HAP-1 (cell line): Measurements from ENCODE around the gene DGCR6L.
"Not testable (repeated sequence)": the region's sequence is repeated elsewhere in the genome, so short reads cannot be mapped to it uniquely, and the experiment has no call there.

Experiments used
- DNase-seq, 2 experiments: peaks; one replicate each; pipeline ENCODE4 v3.0.0-alpha.2; 2016 to 2020; ENCODE audit warnings: low spot score in 2 of 2
- H3K27me3 ChIP-seq: fragments of 250-450 bp; sonication (Bioruptor Pico); 2 replicates; pipeline ENCODE4 v1.5.1; 2020; ENCODE audit warnings: low read depth, mild to moderate bottlenecking, moderate library complexity
- H3K36me3 ChIP-seq: fragments of 250-450 bp; sonication (Bioruptor Pico); replicated peaks from 2 replicates; pipeline ENCODE4 v1.5.1; 2020; ENCODE audit warnings: mild to moderate bottlenecking
- H3K4me1 ChIP-seq: fragments of 250-450 bp; sonication (Bioruptor Pico); 2 replicates; pipeline ENCODE4 v1.5.1; 2020; ENCODE audit warnings: mild to moderate bottlenecking
- H3K4me3 ChIP-seq: fragments of 250-450 bp; sonication (Bioruptor Pico); 2 replicates; pipeline ENCODE4 v1.5.1; 2020; ENCODE audit warnings: mild to moderate bottlenecking, moderate library complexity
- H3K9me3 ChIP-seq: fragments of 250-450 bp; sonication (Bioruptor Pico); 2 replicates; pipeline ENCODE4 v1.5.1; 2020; ENCODE audit warnings: mild to moderate bottlenecking, moderate library complexity
- in situ Hi-C: fragments of 300-500 bp; cut with MboI; formaldehyde crosslinking; loops from 3 replicates; pipeline ENCODE4 v1.14.3; 2020; ENCODE audit warnings: low sequenced_read_pairs, inconsistent platforms, mixed read lengths

Gene DGCR6L

DNA sequence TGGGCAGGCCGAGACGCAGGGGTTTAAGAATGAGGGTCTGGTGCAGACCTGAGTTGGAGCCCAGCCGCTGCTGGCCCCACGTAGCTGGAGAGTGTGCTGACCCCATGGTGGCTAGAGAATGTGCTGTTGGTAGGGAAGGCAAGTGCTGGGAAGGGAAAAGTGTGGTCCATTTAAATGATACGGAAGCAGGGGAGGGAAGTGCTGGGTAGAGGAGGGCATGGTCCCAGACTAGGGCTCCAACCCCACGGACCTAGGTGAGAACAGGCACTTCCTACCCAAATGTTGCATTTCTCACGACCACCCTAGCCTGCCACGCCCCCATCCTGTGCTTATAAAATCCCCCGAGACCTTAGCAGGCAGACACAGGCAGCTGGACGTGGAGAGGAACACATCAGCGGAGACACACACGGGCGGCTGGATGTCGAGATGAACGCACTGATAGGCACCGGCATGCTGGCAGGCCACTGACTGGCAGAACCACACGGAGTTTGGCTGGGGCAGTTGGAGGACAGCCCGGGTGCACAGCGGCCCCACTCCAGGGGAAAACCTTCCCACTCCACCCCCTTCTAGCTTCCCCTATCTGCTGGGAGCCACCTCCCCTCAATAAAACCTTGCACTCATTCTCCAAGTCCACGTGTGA, 33.0 kb downstream of the DGCR6L start:
- H3K9me3 ChIP-seq, H3K4me3 ChIP-seq, H3K36me3 ChIP-seq, H3K27me3 ChIP-seq, DNase-seq, H3K4me1 ChIP-seq: not testable (repeated sequence)
- in situ Hi-C loops: loop anchor here (25.0 kb wide), 1 partner anchor 325 kb away; no protein-coding TSS in a partner anchor

DNA sequence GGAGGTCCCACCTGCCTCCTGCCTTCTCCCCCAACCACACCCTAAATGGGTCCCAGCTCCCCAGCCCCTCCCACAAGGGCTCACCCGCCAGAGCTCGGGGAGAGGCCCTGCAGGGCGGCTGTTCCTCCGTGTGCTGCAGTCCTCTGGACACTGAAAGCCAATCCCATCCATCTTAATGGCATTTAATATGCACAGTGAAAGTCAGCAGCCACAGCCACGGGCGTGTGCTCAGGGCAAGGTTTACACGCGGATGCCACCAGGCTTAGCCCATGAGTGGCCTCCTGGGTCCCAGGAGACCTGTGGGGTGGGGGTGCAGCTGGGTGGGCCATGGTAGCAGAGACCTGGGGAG, 33.6 kb downstream of the DGCR6L start:
- H3K36me3 ChIP-seq, H3K9me3 ChIP-seq, H3K4me1 ChIP-seq, H3K4me3 ChIP-seq, H3K27me3 ChIP-seq, DNase-seq: not testable (repeated sequence)
- in situ Hi-C loops: loop anchor here (25.0 kb wide), 1 partner anchor 324 kb away; no protein-coding TSS in a partner anchor

DNA sequence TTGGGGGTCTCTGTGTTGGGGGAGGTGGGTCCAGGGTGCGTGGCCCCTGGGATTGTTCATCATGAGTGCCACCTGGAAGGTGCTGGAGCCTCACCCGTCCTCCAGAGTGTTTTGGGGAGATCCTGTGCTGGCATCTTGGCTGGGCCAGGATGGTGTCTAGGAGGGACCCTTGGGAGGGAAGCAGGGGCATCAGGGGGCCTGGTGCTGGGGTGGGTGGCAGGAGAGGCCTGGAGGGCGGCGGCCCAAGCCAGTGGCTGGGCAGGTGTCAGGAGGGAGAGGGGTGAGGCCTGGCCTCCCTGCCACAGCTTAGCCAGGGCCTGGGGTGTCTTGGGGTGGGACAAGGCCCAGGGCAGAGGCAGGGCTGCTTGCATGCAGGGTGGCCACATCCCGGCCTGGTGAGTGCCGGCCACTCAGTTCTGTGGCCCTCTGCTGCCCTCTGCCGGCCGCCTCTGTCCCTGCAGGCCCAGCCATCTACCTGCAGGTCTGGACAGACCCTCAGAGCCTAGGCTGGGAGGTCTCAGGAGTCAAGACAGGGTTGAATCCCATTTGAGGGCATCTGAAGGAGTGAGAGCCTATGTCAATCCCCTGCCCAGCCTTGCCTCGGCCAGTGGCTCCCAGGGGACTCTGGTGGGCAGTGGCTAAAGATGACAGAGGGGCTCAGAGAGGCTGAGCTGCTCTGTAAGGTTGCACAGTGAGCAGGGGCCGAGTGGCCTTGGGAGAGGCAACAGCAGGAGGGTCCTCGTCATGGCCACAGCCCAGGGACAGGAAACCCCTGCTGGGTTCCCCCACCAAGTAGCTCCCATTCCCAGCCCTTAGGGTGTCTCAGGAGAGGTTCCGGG, 34.2 kb downstream of the DGCR6L start:
- H3K4me3 ChIP-seq, H3K36me3 ChIP-seq, H3K9me3 ChIP-seq, H3K27me3 ChIP-seq, H3K4me1 ChIP-seq: not testable (repeated sequence)
- peak; percentile 14 to 88 for DNase-seq
- in situ Hi-C loops: loop anchor here (25.0 kb wide), 1 partner anchor 323 kb away; no protein-coding TSS in a partner anchor

DNA sequence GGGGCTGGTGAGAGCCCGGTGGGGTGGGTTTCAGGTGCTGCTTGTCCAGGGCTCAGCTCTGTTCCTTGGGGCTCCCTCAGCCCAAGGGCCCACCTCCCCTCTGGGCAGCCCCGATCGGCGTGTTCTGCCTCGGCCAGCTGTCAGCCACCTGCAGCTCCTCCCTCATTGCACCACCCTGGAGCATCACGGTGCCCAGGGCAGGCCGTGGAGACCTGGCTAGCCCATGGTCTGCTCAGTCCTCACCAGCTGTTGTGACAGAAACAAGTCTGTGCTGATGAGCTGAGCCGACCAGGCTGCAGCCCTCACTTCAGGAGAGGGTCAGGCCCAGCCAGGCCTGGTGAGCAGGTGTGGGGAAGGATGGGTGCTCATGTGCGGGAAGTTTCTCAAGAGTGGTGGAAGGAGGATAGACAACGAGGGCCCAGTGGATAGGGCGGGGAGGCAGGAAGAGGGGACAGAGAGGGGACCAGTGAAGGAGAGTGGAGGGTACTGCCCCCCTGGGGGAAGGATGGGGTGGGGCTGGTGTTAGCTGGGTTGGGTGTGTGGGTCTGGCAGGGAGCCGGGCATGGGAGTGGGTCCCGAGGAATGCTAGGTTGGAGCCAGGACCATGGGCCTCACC, 35.3 kb downstream of the DGCR6L start:
- Histone ChIP-seq H3K4me1 (no peaks in the 10 kb centered on the region), H3K36me3 (no peaks in the 10 kb centered on the region), H3K27me3 (peaks cover 3% of the 10 kb centered on the region), H3K9me3 (no peaks in the 10 kb centered on the region), H3K4me3 (no peak overlapping the region)
- no peak for DNase-seq
- in situ Hi-C loops: loop anchor here (25.0 kb wide), 1 partner anchor 322 kb away; no protein-coding TSS in a partner anchor

DNA sequence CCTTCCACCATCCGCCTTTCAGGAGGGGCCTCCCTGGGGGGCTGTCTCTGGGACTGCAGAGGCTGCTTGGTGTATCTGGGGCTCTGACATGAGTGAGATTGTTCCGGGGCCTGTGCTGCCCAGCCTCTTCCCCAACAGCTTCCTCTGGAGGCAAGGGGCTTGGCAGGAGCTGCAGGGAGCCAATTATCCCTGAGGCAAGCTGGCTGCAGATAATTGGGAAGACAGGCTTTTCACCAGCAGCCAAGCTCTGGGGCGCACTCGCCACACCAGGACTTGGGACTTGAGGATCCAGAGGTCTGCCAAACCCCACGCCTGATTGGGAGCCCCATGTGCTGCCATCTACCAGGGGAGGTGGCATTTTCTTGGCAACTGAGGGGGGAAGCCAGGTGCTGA, 36.2 kb downstream of the DGCR6L start:
- Histone ChIP-seq H3K36me3 (no peaks in the 10 kb centered on the region), H3K4me3 (no peak overlapping the region), H3K4me1 (no peaks in the 10 kb centered on the region), H3K27me3 (peaks cover 3% of the 10 kb centered on the region), H3K9me3 (no peaks in the 10 kb centered on the region)
- in situ Hi-C loops: loop anchor here (25.0 kb wide), 1 partner anchor 321 kb away; no protein-coding TSS in a partner anchor
- no peak for DNase-seq

DNA sequence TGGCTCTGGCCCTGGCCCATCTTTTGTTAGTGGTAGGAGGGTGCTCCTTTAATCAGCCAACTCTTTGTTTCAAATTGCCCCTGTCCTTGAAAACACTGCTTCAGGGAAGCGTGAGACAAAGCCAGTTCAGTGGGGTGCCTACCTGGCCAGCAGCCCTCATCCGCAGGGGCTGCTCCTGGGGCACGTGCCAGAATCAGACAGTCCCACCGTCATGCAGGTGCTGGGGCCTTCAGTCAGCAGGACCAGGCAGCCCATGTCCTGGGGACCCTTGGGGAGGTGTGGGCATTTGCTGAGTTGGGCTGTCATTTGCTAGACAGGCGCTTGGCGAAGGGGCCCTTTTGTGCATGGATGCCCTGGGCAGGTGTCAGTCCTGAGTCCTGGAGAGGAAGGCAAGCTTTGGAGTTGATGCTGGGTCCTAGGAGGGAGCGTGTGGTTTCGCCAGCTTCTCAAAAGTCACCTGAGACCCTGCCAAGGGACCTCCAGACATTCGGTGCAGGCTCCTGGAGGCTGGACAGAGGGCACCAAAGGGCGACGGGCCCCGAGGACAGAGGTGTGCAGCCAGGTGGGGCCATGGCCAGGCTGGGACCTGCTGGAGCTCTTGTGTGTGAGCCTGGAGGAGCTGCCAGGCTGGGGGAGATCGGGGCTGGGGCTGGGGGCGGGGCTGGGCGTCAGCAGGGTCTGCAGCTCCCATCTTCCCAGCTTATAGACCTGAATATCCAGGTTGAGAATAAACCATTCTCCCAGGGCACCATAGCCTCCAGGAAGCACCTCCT, 36.8 kb downstream of the DGCR6L start:
- no peaks in the 10 kb centered on the region for H3K36me3 ChIP-seq
- H3K9me3 ChIP-seq: no peaks in the 10 kb centered on the region
- in situ Hi-C loops: loop anchor here (25.0 kb wide), 1 partner anchor 321 kb away; no protein-coding TSS in a partner anchor
- H3K27me3 ChIP-seq: peaks cover 3% of the 10 kb centered on the region
- no peak overlapping the region for H3K4me3 ChIP-seq
- no peaks in the 10 kb centered on the region for H3K4me1 ChIP-seq
- no peak for DNase-seq

DNA sequence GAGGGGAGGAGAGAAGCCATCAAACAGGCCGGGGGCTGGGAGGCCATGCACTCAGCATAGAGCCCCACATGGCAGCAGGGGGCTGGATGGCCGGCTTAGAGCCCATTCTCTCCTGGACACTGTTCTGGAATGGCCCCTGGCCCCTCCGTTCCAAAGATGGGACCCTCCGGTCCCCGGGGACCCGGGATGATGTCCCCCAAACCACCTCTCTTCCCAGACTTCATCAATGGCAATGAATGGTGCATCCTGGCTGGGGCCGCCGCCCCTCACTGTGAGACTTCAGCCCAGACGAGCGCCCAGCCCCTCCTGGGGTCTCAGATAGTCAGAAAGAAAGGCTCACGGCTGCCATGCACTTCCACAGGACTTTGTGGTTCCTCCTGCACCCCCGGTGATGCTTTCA, 38.0 kb downstream of the DGCR6L start:
- Histone ChIP-seq H3K27me3 (peaks cover 3% of the 10 kb centered on the region), H3K4me1 (no peaks in the 10 kb centered on the region), H3K36me3 (no peaks in the 10 kb centered on the region), H3K4me3 (no peak overlapping the region), H3K9me3 (no peaks in the 10 kb centered on the region)
- in situ Hi-C loops: loop anchor here (25.0 kb wide), 1 partner anchor 320 kb away; no protein-coding TSS in a partner anchor
- DNase-seq: no peak

DNA sequence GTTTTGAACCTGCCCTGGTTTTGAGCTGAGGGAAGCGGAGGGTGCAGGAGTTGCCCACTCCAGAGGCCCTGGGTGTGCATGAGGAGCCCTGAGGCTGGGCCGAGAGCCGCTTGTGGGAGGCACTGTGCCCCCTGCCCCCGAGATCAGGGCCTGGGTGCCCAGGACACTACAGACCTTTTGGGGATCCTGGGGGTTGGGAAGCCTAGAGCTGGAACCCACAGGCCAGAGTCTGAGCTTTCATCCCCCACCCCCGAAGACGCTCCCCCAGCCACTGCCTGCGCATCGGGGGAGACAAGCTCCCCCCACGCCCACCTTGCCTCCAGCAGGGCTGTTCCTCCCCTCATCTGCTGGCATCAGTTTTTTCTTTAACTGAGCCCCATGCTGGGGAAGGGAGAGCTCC, 38.4 kb downstream of the DGCR6L start:
- DNase-seq, H3K36me3 ChIP-seq, H3K27me3 ChIP-seq, H3K9me3 ChIP-seq, H3K4me1 ChIP-seq, H3K4me3 ChIP-seq: not testable (repeated sequence)
- in situ Hi-C loops: loop anchor here (25.0 kb wide), 1 partner anchor 319 kb away; no protein-coding TSS in a partner anchor

DNA sequence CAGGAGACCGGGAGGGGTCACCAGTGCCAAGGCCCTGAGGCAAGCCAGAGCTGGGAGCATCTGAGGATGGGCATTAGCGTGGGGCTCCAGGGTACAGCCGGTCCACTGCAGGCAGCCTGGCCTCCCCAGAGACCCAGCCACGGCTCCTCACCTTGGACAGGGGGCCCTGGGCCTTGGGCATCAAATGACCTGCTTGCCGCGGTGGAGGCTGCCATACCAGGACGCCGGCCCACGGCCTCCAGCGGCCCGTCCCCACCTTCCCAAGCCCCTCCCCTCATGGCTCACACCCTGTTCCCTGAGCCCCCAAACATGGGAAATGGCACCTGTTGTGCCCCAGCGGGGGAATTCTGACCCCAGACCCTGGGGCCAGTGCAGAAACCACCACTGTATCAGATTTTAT, 39.0 kb downstream of the DGCR6L start:
- Histone ChIP-seq H3K9me3 (no peaks in the 10 kb centered on the region), H3K27me3 (peaks cover 3% of the 10 kb centered on the region), H3K4me3 (no peak overlapping the region), H3K36me3 (no peaks in the 10 kb centered on the region), H3K4me1 (no peaks in the 10 kb centered on the region)
- no peak for DNase-seq
- in situ Hi-C loops: loop anchor here (25.0 kb wide), 1 partner anchor 319 kb away; no protein-coding TSS in a partner anchor

DNA sequence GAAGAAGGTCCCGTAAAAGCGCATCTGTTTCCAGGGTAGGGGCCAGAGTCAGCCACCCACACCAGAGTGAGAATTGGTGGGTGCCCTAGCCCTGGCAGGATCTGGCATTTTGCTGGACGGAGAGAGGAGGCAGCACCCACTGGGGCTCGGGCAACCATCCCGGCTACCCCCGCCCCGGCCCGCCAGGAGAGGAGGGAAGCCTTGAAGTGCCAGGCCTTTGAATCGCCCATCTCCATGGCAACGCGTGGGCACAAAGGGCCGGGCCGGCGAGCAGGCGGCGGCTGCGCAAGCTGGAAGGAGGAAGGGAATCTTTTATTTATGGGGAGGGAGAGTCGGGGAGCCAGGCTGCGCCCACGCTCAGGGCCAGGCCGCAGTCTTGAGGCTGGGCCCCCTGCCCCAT, 39.7 kb downstream of the DGCR6L start:
- not testable (repeated sequence) for H3K36me3 ChIP-seq, H3K9me3 ChIP-seq, H3K4me3 ChIP-seq, H3K4me1 ChIP-seq, H3K27me3 ChIP-seq
- peak in 1 of 2 experiments; percentile 40 for DNase-seq
- in situ Hi-C loops: loop anchor here (25.0 kb wide), 1 partner anchor 318 kb away; no protein-coding TSS in a partner anchor

DNA sequence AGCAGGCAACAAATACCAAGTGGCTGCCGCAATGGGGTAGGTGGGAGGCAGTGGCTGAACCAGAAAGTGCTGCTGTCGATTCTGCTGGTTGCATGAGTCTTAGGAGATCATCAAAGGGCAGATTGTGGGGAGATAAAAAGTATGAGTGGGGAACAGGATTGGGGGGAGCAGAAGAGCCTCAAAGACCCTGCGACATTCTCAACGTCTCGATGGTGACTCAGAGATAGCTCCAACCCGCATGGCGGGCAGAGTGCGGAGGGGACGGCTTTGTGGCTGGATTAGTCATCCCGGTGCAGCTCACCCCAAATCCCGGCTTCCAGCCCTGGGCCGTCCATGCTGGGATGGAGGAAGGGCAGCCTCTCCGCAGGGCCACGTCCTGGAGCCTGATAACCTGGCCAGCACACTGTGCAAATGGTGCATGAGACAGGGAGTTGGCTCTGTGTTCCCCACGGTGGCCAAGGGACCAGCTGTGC, 40.2 kb downstream of the DGCR6L start:
- in situ Hi-C loops: loop anchor here (25.0 kb wide), 1 partner anchor 317 kb away; no protein-coding TSS in a partner anchor
- H3K36me3 ChIP-seq: no peaks in the 10 kb centered on the region
- H3K27me3 ChIP-seq: peaks cover 3% of the 10 kb centered on the region
- no peaks in the 10 kb centered on the region for H3K9me3 ChIP-seq
- H3K4me1 ChIP-seq: no peaks in the 10 kb centered on the region
- no peak overlapping the region for H3K4me3 ChIP-seq
- DNase-seq: no peak

DNA sequence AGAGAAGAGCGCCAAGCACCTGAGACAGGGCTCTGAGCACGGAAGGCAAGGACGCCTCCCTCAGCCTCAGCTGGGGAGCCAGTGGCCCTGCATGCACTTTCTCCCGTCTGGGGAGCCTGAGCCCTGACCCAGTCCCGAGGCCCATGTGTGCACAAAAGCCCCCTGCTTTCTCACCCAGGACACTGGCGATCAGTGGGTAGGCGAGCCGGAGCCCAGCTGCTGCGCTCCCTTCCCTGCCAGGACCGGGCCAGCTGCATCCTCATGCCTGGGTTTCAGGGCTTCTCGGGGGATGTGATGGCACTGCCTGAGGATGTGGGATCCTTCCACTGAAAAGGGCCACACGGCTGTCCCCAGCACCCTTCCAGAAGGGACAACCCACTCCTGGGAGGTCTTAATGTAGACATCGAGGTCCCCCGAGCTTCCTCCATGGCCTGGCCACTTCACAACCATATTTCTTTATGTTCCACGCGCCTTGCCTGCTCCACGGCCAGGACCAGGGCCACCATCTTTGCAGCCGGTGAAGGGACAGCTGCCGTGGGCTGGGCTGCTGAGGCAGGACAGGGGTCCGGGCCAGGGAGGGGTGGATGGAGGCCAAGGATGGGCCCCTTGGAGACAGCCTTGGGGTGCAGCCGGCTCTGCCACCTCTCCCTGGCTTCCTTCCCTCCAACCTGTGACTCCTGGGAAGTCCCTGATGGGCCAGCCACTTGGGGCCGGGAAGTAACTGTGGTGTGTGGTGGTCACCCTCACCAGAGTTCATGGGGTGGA, 41.0 kb downstream of the DGCR6L start:
- in situ Hi-C loops: loop anchor here (25.0 kb wide), 1 partner anchor 317 kb away; no protein-coding TSS in a partner anchor
- not testable (repeated sequence) for H3K36me3 ChIP-seq, H3K4me3 ChIP-seq, H3K4me1 ChIP-seq, DNase-seq, H3K27me3 ChIP-seq, H3K9me3 ChIP-seq
